Stimulated activated CD8-positive, alpha-beta memory T cell treated with anti-CD3 and anti-CD28 coated beads, Interleukin-2, amount 100 ng/mL, for 48 hours (primary cell): ENCODE measurements around the gene RO60.

ENCODE experiments used
- DNase-seq, 2 donors: peaks; one replicate each; pipeline ENCODE4 v3.0.0-alpha.2; 2020; ENCODE audit warnings: low read depth in 2 of 2

RO60 gene

DNA sequence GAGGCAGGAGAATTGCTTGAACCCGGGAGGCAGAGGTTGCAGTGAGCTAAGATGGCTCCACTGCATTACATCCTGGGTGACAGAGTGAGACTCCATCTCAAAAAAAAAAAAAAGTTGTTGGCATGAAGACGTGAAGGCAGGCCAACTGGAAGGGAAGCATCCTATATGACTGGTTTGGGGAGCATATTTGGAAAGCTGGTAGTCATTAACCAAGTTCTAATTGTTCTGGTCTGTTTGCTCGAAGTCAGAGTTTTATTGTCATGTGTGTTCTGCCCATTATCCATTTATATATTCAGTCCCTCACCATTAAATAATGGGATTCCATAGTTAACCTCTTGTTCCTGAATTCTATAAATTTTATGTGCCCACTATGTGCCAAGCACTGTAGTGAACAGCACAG lies 49.1 kb downstream of the RO60 start:
- no peak for DNase-seq
